ENCODE results near the gene KCP. TPM values are rescaled to one million over a fixed set of nuclear protein-coding genes. Genes with fewer than 3 reads are reported as not detected.

The KCP gene
- polyA plus RNA-seq, 1 donor (not counting 4 experiments of a cell fraction or from before 2014, with no cell fraction given), result not detected

DNA sequence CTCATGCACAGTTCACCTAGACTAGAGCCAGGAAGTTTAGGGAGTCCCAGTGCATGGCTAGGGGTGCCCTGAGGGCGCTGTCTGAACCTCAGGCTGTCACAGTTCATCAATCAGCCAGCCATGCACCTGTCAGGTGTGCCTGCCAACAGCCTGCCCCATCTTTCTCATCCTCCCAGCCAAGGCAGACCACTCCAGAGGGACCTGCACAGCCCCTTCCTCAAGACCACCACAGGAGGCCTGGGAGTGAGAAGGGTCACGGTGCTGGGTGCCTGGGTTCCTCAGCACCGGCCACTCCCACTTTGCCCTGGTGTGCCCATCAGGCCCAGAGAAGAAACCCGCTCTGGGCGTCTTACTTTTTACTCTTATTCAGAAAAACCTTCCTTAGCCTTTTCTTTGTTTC is 39.5 kb downstream of the KCP start:
- Histone ChIP-seq H4K20me1 (ENCODE audit: control insufficient read depth, extremely low read depth, insufficient read depth, low read length) (peaks cover 7% of the 10 kb centered on the region), H3K4me2 (ENCODE audit: control insufficient read depth, extremely low read depth, insufficient read depth, low read depth, low read length) (no peak overlapping the region), H2AFZ (ENCODE audit: control insufficient read depth, low read length) (no peak overlapping the region), H3K79me2 (ENCODE audit: control insufficient read depth, insufficient read depth, low read length) (peaks cover 1% of the 10 kb centered on the region), H3K4me1 (ENCODE audit: control insufficient read depth, extremely low read depth, insufficient read depth, low read length) (peaks cover 36% of the 10 kb centered on the region), H3K27ac (ENCODE audit: control insufficient read depth, insufficient read depth, low read length) (no peak overlapping the region), H3K4me3 (ENCODE audit: control insufficient read depth in 2 of 3, extremely low read depth in 1 of 3, insufficient read depth in 2 of 3, low read depth in 1 of 3, low read length in 3 of 3) (no peak overlapping the region), H3K36me3 (ENCODE audit: control insufficient read depth in 2 of 2, extremely low read depth in 1 of 2, insufficient read depth in 2 of 2, low read length in 2 of 2) (peaks cover 0 to 7% of the 10 kb centered on the region in 2 experiments), H3K27me3 (ENCODE audit: control insufficient read depth, extremely low read depth, insufficient read depth, low read length) (peaks cover 9% of the 10 kb centered on the region), H3K9me3 (ENCODE audit: control insufficient read depth, low read depth, low read length) (no peaks in the 10 kb centered on the region), H3K9ac (ENCODE audit: control insufficient read depth, extremely low read depth, insufficient read depth, low read length) (no peak overlapping the region), H3K9me1 (ENCODE audit: control insufficient read depth, extremely low read depth, insufficient read depth, low read length) (peaks cover 4% of the 10 kb centered on the region)
- no peak for TF ChIP-seq EZH2 (IDR thresholded peaks at IDR 0.05; ENCODE audit: low read length)
- TF ChIP-seq CTCF (optimal IDR thresholded peaks at IDR 0.05 in 1 of 3, IDR thresholded peaks at IDR 0.05 in 1 of 3, conservative IDR thresholded peaks at IDR 0.05 in 1 of 3; ENCODE audit: extremely low read depth in 1 of 3, insufficient read depth in 2 of 3, low read length in 3 of 3), result no peak
- DNase-seq (ENCODE audit: low read depth, low spot score), result no peak
- no peak for FAIRE-seq
- dilution Hi-C loops (cut with MboI; ENCODE audit: extremely low pct_ligation_motif_present, low sequenced_read_pairs), result no loop called here

- Histone ChIP-seq H3K4me3 (ENCODE audit: control insufficient read depth in 2 of 3, extremely low read depth in 1 of 3, insufficient read depth in 2 of 3, low read depth in 1 of 3, low read length in 3 of 3) (no peak overlapping the region), H2AFZ (ENCODE audit: control insufficient read depth, low read length) (no peak overlapping the region), H3K79me2 (ENCODE audit: control insufficient read depth, insufficient read depth, low read length) (peaks cover 10% of the 10 kb centered on the region), H3K4me2 (ENCODE audit: control insufficient read depth, extremely low read depth, insufficient read depth, low read depth, low read length) (peak overlapping the region; percentile 80), H3K27me3 (ENCODE audit: control insufficient read depth, extremely low read depth, insufficient read depth, low read length) (peaks cover 9% of the 10 kb centered on the region), H3K9me1 (ENCODE audit: control insufficient read depth, extremely low read depth, insufficient read depth, low read length) (peaks cover 4% of the 10 kb centered on the region), H3K36me3 (ENCODE audit: control insufficient read depth in 2 of 2, extremely low read depth in 1 of 2, insufficient read depth in 2 of 2, low read length in 2 of 2) (peaks cover 10 to 14% of the 10 kb centered on the region in 2 experiments), H3K4me1 (ENCODE audit: control insufficient read depth, extremely low read depth, insufficient read depth, low read length) (peaks cover 33% of the 10 kb centered on the region), H3K27ac (ENCODE audit: control insufficient read depth, insufficient read depth, low read length) (no peak overlapping the region), H3K9me3 (ENCODE audit: control insufficient read depth, low read depth, low read length) (no peaks in the 10 kb centered on the region), H3K9ac (ENCODE audit: control insufficient read depth, extremely low read depth, insufficient read depth, low read length) (no peak overlapping the region), H4K20me1 (ENCODE audit: control insufficient read depth, extremely low read depth, insufficient read depth, low read length) (peaks cover 7% of the 10 kb centered on the region)
- dilution Hi-C loops (cut with MboI; ENCODE audit: extremely low pct_ligation_motif_present, low sequenced_read_pairs), result no loop called here
- DNase-seq (ENCODE audit: low read depth, low spot score) (no peak), FAIRE-seq (no peak)
- TF ChIP-seq EZH2 (IDR thresholded peaks at IDR 0.05; ENCODE audit: low read length) (no peak), CTCF (optimal IDR thresholded peaks at IDR 0.05 in 1 of 3, IDR thresholded peaks at IDR 0.05 in 1 of 3, conservative IDR thresholded peaks at IDR 0.05 in 1 of 3; ENCODE audit: extremely low read depth in 1 of 3, insufficient read depth in 2 of 3, low read length in 3 of 3) (no peak)
These were observed 40.6 kb downstream of the KCP start for GRCh38 chr7:128869944-128870285.

Data from keratinocyte (primary cell).